H9 (cell line): ENCODE data around the gene OTUD3. TPM values are rescaled to one million over a fixed set of nuclear protein-coding genes. Genes with fewer than 3 reads are reported as not detected.

Source experiments
- DNase-seq: peaks from one replicate; pipeline ENCODE4 v3.0.0-alpha.2; 2017
- H2AFZ ChIP-seq: one replicate; pipeline ENCODE4 v1.6.1; 2013; ENCODE audit warnings: mild to moderate bottlenecking, low read length, control low read depth, moderate library complexity
- H2AK5ac ChIP-seq: 2 replicates; pipeline ENCODE4 v1.6.1; 2013; ENCODE audit warnings: low read length, control low read depth, mixed read lengths; ENCODE audit not compliant: insufficient read length
- H2BK120ac ChIP-seq: one replicate; pipeline ENCODE4 v1.6.1; 2013; ENCODE audit warnings: low read depth, mild to moderate bottlenecking, low read length, control low read depth, inconsistent platforms; ENCODE audit not compliant: poor library complexity, severe bottlenecking
- H2BK12ac ChIP-seq: 2 replicates; pipeline ENCODE4 v1.6.1; 2013; ENCODE audit warnings: low read length, control low read depth, mixed read lengths, low read depth; ENCODE audit not compliant: insufficient read length
- H2BK15ac ChIP-seq: 2 replicates; pipeline ENCODE4 v1.6.1; 2013; ENCODE audit warnings: low read depth, low read length, control low read depth
- H2BK20ac ChIP-seq: one replicate; pipeline ENCODE4 v1.6.1; 2013; ENCODE audit warnings: low read depth, mild to moderate bottlenecking, low read length, control low read depth, inconsistent platforms; ENCODE audit not compliant: poor library complexity, severe bottlenecking
- H2BK5ac ChIP-seq: 2 replicates; pipeline ENCODE4 v1.6.1; 2013; ENCODE audit warnings: low read length, control low read depth, mixed read lengths; ENCODE audit not compliant: insufficient read length
- H3K14ac ChIP-seq: 2 replicates; pipeline ENCODE4 v1.6.1; 2013; ENCODE audit warnings: low read length, control low read depth; ENCODE audit not compliant: insufficient read depth
- H3K18ac ChIP-seq: 2 replicates; pipeline ENCODE4 v1.6.1; 2013; ENCODE audit warnings: low read depth, mild to moderate bottlenecking, mixed read lengths, low read length, control low read depth; ENCODE audit not compliant: insufficient read length
- H3K23ac ChIP-seq: 2 replicates; pipeline ENCODE4 v1.6.1; 2013; ENCODE audit warnings: low read length, control low read depth, mixed read lengths, low read depth; ENCODE audit not compliant: insufficient read length
- H3K23me2 ChIP-seq: 2 replicates; pipeline ENCODE4 v1.6.1; 2013; ENCODE audit warnings: low read depth, mild to moderate bottlenecking, mixed read lengths, low read length, control low read depth; ENCODE audit not compliant: insufficient read length, poor library complexity, severe bottlenecking
- H3K27ac ChIP-seq: 2 replicates; pipeline ENCODE4 v1.5.1; 2013; ENCODE audit warnings: low read length, control low read depth, mixed read lengths, low read depth; ENCODE audit not compliant: insufficient read length
- H3K27me3 ChIP-seq: 2 replicates; pipeline ENCODE4 v1.6.1; 2013; ENCODE audit warnings: low read length, control low read depth, inconsistent platforms; ENCODE audit not compliant: insufficient read depth
- H3K4ac ChIP-seq: 2 replicates; pipeline ENCODE4 v1.6.1; 2013; ENCODE audit warnings: low read depth, mild to moderate bottlenecking, control low read depth, inconsistent platforms, low read length, moderate library complexity
- H3K4me1 ChIP-seq: 2 replicates; pipeline ENCODE4 v1.6.1; 2013; ENCODE audit warnings: low read length, control low read depth, inconsistent platforms; ENCODE audit not compliant: insufficient read depth
- H3K4me2 ChIP-seq: 2 replicates; pipeline ENCODE4 v1.6.1; 2013; ENCODE audit warnings: low read length, control low read depth, mixed read lengths; ENCODE audit not compliant: insufficient read length, insufficient read depth
- H3K56ac ChIP-seq: 2 replicates; pipeline ENCODE4 v1.6.1; 2013; ENCODE audit warnings: low read depth, mild to moderate bottlenecking, mixed read lengths, low read length, control low read depth; ENCODE audit not compliant: insufficient read length
- H3K79me1 ChIP-seq: 2 replicates; pipeline ENCODE4 v1.6.1; 2013; ENCODE audit warnings: low read depth, mild to moderate bottlenecking, moderate library complexity, low read length, control low read depth, inconsistent platforms; ENCODE audit not compliant: insufficient read depth, poor library complexity, severe bottlenecking
- H3K79me2 ChIP-seq: 2 replicates; pipeline ENCODE4 v1.6.1; 2013; ENCODE audit warnings: low read length, control low read depth, inconsistent platforms; ENCODE audit not compliant: insufficient read depth
- H3K9ac ChIP-seq: 2 replicates; pipeline ENCODE4 v1.6.1; 2013; ENCODE audit warnings: low read length, control low read depth, mixed read lengths; ENCODE audit not compliant: insufficient read length; ENCODE audit errors: extremely low read depth
- H3K9me3 ChIP-seq: one replicate; pipeline ENCODE4 v1.6.1; 2013; ENCODE audit warnings: low read depth, low read length, inconsistent platforms; ENCODE audit not compliant: control insufficient read depth
- H3T11ph ChIP-seq: one replicate; pipeline ENCODE4 v1.6.1; 2013; ENCODE audit warnings: mild to moderate bottlenecking, low read length, control low read depth, inconsistent platforms
- H4K20me1 ChIP-seq: one replicate; pipeline ENCODE4 v1.6.1; 2013; ENCODE audit not compliant: control insufficient read depth, insufficient read length, insufficient read depth
- H4K5ac ChIP-seq: 2 replicates; pipeline ENCODE4 v1.6.1; 2013; ENCODE audit warnings: low read depth, mild to moderate bottlenecking, mixed read lengths, low read length, control low read depth; ENCODE audit not compliant: insufficient read length
- H4K8ac ChIP-seq: replicated peaks from 2 replicates; pipeline ENCODE4 v1.6.1; 2013; ENCODE audit warnings: low read length, control low read depth, mixed read lengths, low read depth; ENCODE audit not compliant: insufficient read length
- H4K91ac ChIP-seq: 2 replicates; pipeline ENCODE4 v1.6.1; 2013; ENCODE audit warnings: low read depth, mild to moderate bottlenecking, moderate library complexity, mixed read lengths, low read length, control low read depth; ENCODE audit not compliant: insufficient read length
- H3K27ac Mint-ChIP-seq, 3 experiments: 2 replicates in 2 of 3; 3 replicates in 1 of 3; pipeline ENCODE4 v1.8.0; 2020 to 2021; ENCODE audit warnings: mixed read lengths in 3 of 3, mild to moderate bottlenecking in 1 of 3, moderate library complexity in 1 of 3
- H3K27me3 Mint-ChIP-seq: 2 replicates; pipeline ENCODE4 v1.8.0; 2021; ENCODE audit warnings: low read depth, mild to moderate bottlenecking, moderate library complexity, mixed read lengths
- H3K36me3 Mint-ChIP-seq, 3 experiments: 2 replicates in 2 of 3; 3 replicates in 1 of 3; pipeline ENCODE4 v1.8.0; 2020 to 2021; ENCODE audit warnings: low read depth in 3 of 3, mixed read lengths in 3 of 3; ENCODE audit not compliant: insufficient read depth in 1 of 3
- H3K4me1 Mint-ChIP-seq, 2 experiments: 2 replicates each; pipeline ENCODE4 v1.8.0; 2020; ENCODE audit warnings: mixed read lengths in 2 of 2
- H3K4me3 Mint-ChIP-seq, 2 experiments: 2 replicates in 1 of 2; 3 replicates in 1 of 2; pipeline ENCODE4 v1.8.0; 2020 to 2021; ENCODE audit warnings: mild to moderate bottlenecking in 2 of 2, mixed read lengths in 2 of 2, moderate library complexity in 1 of 2
- H3K9me3 Mint-ChIP-seq, 2 experiments: 2 replicates in 1 of 2; 3 replicates in 1 of 2; pipeline ENCODE4 v1.8.0; 2020; ENCODE audit warnings: mild to moderate bottlenecking in 2 of 2, mixed read lengths in 2 of 2, moderate library complexity in 1 of 2
- CTCF ChIP-seq: fragments of 200-600 bp; sonication (generic); conservative IDR thresholded peaks from 3 replicates; pipeline ENCODE4 v1.8.0; 2021; ENCODE audit warnings: antibody characterized with exemption, mild to moderate bottlenecking
- WGBS: extraction: QIAGEN DNeasy Blood & Tissue Kit; methylation state at CpG from one replicate; pipeline ENCODE4 v1.1.7; 2013; ENCODE audit warnings: missing lambda C conversion rate, low lambda C conversion rate, mixed read lengths; ENCODE audit not compliant: insufficient read length; ENCODE audit errors: extremely low coverage; 5-methylcytosine and 5-hydroxymethylcytosine counted together
- total RNA-seq: library from RNA; stranded (reverse); gene quantifications from 2 replicates; pipeline ENCODE4 v1.2.1, GENCODE V29; 2021

The OTUD3 gene
- total RNA-seq, 1 experiment from 2014 or later = 12.0 TPM

- Mint-ChIP-seq H3K4me1 (peaks cover 8 to 9% of the 10 kb centered on the region in 2 experiments; a peak in 3 of 4 replicates), H3K36me3 (peaks cover 0 to 10% (median 9%) of the 10 kb centered on the region in 3 experiments; a peak in 4 of 7 replicates), H3K27ac (no peak overlapping the region), H3K27me3 (peaks cover 11% of the 10 kb centered on the region), H3K4me3 (no peak overlapping the region), H3K9me3 (peaks cover 11 to 15% of the 10 kb centered on the region in 2 experiments)
- Histone ChIP-seq H3K9me3 (no peaks in the 10 kb centered on the region), H3K4me2 (no peak overlapping the region), H3T11ph (no peak overlapping the region), H2AK5ac (no peak overlapping the region), H3K23me2 (no peaks in the 10 kb centered on the region), H3K56ac (no peak overlapping the region), H4K20me1 (no peaks in the 10 kb centered on the region), H2AFZ (no peak overlapping the region), H3K27me3 (no peaks in the 10 kb centered on the region), H4K8ac (no peak overlapping the region), H2BK5ac (no peak overlapping the region), H3K23ac (no peak overlapping the region), H3K18ac (no peak overlapping the region), H3K4ac (no peak overlapping the region), H3K27ac (no peak overlapping the region), H3K14ac (no peak overlapping the region), H3K79me1 (no peaks in the 10 kb centered on the region), H3K9ac (no peak overlapping the region), H2BK15ac (no peak overlapping the region), H2BK120ac (no peak overlapping the region), H2BK12ac (no peak overlapping the region), H3K4me1 (no peaks in the 10 kb centered on the region), H4K5ac (no peak overlapping the region), H2BK20ac (no peak overlapping the region), H4K91ac (no peak overlapping the region), H3K79me2 (no peaks in the 10 kb centered on the region)
- TF ChIP-seq CTCF = no peak
- DNase-seq = no peak
- no CpG with 5 or more reads among the region's 3 CpGs for WGBS
Measured at GRCh38 chr1:19862944-19863343, 19.3 kb upstream of the OTUD3 start.
